ENCODE data around the gene NTRK3.

NTRK3 gene

DNA sequence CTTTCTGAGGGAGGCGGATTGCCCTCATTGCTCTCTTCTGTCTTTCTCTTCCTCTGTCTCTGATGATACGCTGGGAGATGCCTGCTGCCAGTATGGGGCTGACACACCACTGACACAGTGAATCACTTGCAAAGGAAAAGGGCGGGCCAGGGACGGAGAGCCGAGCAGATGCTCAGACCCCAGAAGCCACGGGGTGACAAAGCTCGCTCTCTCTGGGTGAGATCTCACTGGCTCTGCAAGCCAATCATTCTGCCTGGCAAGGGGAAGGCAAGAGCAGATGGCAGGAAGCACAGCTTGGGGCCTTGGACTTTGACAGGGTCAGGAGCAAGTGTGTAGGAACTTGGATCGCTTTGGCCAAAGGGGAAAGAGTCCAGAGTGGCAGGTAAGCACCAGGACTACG lies 198.7 kb downstream of the NTRK3 start:
- Histone ChIP-seq H3K27me3 (ENCODE audit: control insufficient read depth, low read length) (no peaks in the 10 kb centered on the region), H3K4me3 (ENCODE audit: low read length) (no peak overlapping the region), H3K36me3 (ENCODE audit: control insufficient read depth, low read length) (no peaks in the 10 kb centered on the region), H3K4me2 (ENCODE audit: low read length) (no peak overlapping the region), H3K9me3 (ENCODE audit: control insufficient read depth, insufficient read depth, low read length) (no peaks in the 10 kb centered on the region), H3K79me2 (ENCODE audit: control insufficient read depth, low read length) (no peaks in the 10 kb centered on the region), H4K20me1 (ENCODE audit: control insufficient read depth, insufficient read depth, low read depth, low read length) (no peaks in the 10 kb centered on the region), H3K27ac (ENCODE audit: low read depth, low read length) (no peak overlapping the region), H3K9me2 (replicated peaks; ENCODE audit: control insufficient read depth, low read length) (no peaks in the 10 kb centered on the region), H3K4me1 (ENCODE audit: control insufficient read depth, low read length) (no peaks in the 10 kb centered on the region), H3F3A (ENCODE audit: control insufficient read depth, insufficient read depth) (no peaks in the 10 kb centered on the region)
- TF ChIP-seq, protein P1, sequence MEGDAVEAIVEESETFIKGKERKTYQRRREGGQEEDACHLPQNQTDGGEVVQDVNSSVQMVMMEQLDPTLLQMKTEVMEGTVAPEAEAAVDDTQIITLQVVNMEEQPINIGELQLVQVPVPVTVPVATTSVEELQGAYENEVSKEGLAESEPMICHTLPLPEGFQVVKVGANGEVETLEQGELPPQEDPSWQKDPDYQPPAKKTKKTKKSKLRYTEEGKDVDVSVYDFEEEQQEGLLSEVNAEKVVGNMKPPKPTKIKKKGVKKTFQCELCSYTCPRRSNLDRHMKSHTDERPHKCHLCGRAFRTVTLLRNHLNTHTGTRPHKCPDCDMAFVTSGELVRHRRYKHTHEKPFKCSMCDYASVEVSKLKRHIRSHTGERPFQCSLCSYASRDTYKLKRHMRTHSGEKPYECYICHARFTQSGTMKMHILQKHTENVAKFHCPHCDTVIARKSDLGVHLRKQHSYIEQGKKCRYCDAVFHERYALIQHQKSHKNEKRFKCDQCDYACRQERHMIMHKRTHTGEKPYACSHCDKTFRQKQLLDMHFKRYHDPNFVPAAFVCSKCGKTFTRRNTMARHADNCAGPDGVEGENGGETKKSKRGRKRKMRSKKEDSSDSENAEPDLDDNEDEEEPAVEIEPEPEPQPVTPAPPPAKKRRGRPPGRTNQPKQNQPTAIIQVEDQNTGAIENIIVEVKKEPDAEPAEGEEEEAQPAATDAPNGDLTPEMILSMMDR (IDR thresholded peaks at IDR 0.05; ENCODE audit: low read depth, low read length, poor library complexity, severe bottlenecking) = no peak
- TF ChIP-seq EZH2phosphoT487 (IDR thresholded peaks at IDR 0.05; ENCODE audit: borderline replicate concordance, low read length) = no peak

DNA sequence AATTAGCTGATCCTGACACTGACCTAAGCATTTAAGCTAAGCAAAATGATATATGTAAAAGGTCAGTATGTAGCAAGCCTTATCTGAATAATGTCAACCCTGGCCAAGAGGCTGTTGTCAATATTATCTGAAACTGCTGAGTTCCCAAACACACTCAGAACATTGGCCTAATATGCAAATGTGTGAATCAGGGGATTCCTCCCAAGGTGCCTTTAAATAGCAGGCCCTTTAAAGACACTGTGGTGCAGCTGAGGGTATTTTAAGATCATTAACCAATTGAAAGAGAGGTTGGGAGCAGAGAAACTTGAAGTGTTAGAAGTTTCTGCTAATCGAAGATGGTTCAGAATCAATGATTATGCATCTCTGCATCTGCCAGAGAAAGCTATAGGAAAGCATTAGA lies 207.0 kb downstream of the NTRK3 start:
- no peaks in the 10 kb centered on the region for H3K79me2 ChIP-seq (ENCODE audit: control insufficient read depth, low read length)
- no peaks in the 10 kb centered on the region for H3K27me3 ChIP-seq (ENCODE audit: control insufficient read depth, low read length)
- H3K4me3 ChIP-seq (ENCODE audit: low read length) = no peak overlapping the region
- no peaks in the 10 kb centered on the region for H3K9me3 ChIP-seq (ENCODE audit: control insufficient read depth, insufficient read depth, low read length)
- H3K4me1 ChIP-seq (ENCODE audit: control insufficient read depth, low read length) = no peaks in the 10 kb centered on the region
- H3K9me2 ChIP-seq (replicated peaks; ENCODE audit: control insufficient read depth, low read length) = no peaks in the 10 kb centered on the region
- TF ChIP-seq EZH2phosphoT487 (IDR thresholded peaks at IDR 0.05; ENCODE audit: borderline replicate concordance, low read length) = no peak
- TF ChIP-seq, protein P1 (IDR thresholded peaks at IDR 0.05; ENCODE audit: low read depth, low read length, poor library complexity, severe bottlenecking) = no peak
- H3F3A ChIP-seq (ENCODE audit: control insufficient read depth, insufficient read depth) = no peaks in the 10 kb centered on the region
- H4K20me1 ChIP-seq (ENCODE audit: control insufficient read depth, insufficient read depth, low read depth, low read length) = no peaks in the 10 kb centered on the region
- H3K27ac ChIP-seq (ENCODE audit: low read depth, low read length) = no peak overlapping the region
- H3K36me3 ChIP-seq (ENCODE audit: control insufficient read depth, low read length) = no peaks in the 10 kb centered on the region
- H3K4me2 ChIP-seq (ENCODE audit: low read length) = no peak overlapping the region

DNA sequence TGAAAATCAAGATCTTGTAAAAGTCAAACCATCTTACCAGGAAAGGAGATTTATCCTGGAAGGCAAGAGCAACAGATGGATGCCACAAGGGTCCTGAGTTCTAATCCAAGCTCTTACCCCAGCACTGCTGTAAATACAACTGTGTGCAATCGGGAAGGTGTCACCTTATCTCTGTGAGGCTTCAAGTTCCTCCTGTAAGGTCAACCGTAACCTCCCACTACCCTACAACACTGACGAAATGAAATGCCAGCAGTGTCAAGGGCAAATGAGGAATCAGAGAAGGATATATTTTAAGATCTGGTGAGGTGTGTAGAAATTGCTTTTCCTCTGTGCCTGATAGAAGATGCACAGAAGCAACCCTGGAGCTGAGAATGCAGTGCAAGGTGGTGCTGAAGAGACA lies 207.8 kb downstream of the NTRK3 start:
- Histone ChIP-seq H3K36me3 (ENCODE audit: control insufficient read depth, low read length) (no peaks in the 10 kb centered on the region), H3K27me3 (ENCODE audit: control insufficient read depth, low read length) (no peaks in the 10 kb centered on the region), H4K20me1 (ENCODE audit: control insufficient read depth, insufficient read depth, low read depth, low read length) (no peaks in the 10 kb centered on the region), H3F3A (ENCODE audit: control insufficient read depth, insufficient read depth) (no peaks in the 10 kb centered on the region), H3K9me2 (replicated peaks; ENCODE audit: control insufficient read depth, low read length) (no peaks in the 10 kb centered on the region), H3K4me3 (ENCODE audit: low read length) (no peak overlapping the region), H3K9me3 (ENCODE audit: control insufficient read depth, insufficient read depth, low read length) (no peaks in the 10 kb centered on the region), H3K79me2 (ENCODE audit: control insufficient read depth, low read length) (no peaks in the 10 kb centered on the region), H3K27ac (ENCODE audit: low read depth, low read length) (no peak overlapping the region), H3K4me1 (ENCODE audit: control insufficient read depth, low read length) (no peaks in the 10 kb centered on the region), H3K4me2 (ENCODE audit: low read length) (no peak overlapping the region)
- TF ChIP-seq, protein P1 (IDR thresholded peaks at IDR 0.05; ENCODE audit: low read depth, low read length, poor library complexity, severe bottlenecking) = no peak

DNA sequence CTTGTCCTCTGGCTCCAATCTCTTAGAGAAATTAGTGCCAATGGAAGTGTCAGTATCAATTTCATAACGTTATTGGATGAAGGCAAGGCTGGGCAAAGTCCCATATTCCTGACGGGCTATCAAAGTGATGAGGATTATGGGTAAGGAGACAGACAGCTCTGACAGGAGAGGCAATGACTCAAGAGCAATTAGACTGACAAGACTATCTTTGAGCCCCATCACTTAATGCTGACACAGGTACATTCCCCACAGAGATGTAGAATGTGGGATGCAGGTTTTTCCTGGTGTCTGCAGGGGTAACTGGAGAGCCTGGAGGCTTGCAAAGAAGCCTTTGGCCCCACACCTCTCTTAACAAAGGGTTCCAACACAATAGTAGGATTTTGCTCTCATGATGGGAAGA lies 208.3 kb downstream of the NTRK3 start:
- no peaks in the 10 kb centered on the region for H3K27me3 ChIP-seq (ENCODE audit: control insufficient read depth, low read length)
- H3K4me1 ChIP-seq (ENCODE audit: control insufficient read depth, low read length) = no peaks in the 10 kb centered on the region
- H3K36me3 ChIP-seq (ENCODE audit: control insufficient read depth, low read length) = no peaks in the 10 kb centered on the region
- no peak overlapping the region for H3K27ac ChIP-seq (ENCODE audit: low read depth, low read length)
- H3K9me3 ChIP-seq (ENCODE audit: control insufficient read depth, insufficient read depth, low read length) = no peaks in the 10 kb centered on the region
- no peaks in the 10 kb centered on the region for H3K79me2 ChIP-seq (ENCODE audit: control insufficient read depth, low read length)
- H3K4me3 ChIP-seq (ENCODE audit: low read length) = no peak overlapping the region
- H3K4me2 ChIP-seq (ENCODE audit: low read length) = no peak overlapping the region
- TF ChIP-seq, protein P1 (IDR thresholded peaks at IDR 0.05; ENCODE audit: low read depth, low read length, poor library complexity, severe bottlenecking) = no peak
- no peak for TF ChIP-seq EZH2phosphoT487 (IDR thresholded peaks at IDR 0.05; ENCODE audit: borderline replicate concordance, low read length)
- H3F3A ChIP-seq (ENCODE audit: control insufficient read depth, insufficient read depth) = no peaks in the 10 kb centered on the region
- H4K20me1 ChIP-seq (ENCODE audit: control insufficient read depth, insufficient read depth, low read depth, low read length) = no peaks in the 10 kb centered on the region
- no peaks in the 10 kb centered on the region for H3K9me2 ChIP-seq (replicated peaks; ENCODE audit: control insufficient read depth, low read length)
